Measurements from ENCODE around the gene BCAR1.
"Not testable (repeated sequence)": the region's sequence is repeated elsewhere in the genome, so short reads cannot be mapped to it uniquely, and the experiment has no call there.

The BCAR1 gene

GRCh38 chr16:75248536-75249380, 2.7 kb downstream of the BCAR1 start:
- DNase-seq (ENCODE audit: low read depth in 1 of 2, low spot score in 1 of 2), result no peak
- no peak for TF ChIP-seq JUND (IDR thresholded peaks at IDR 0.05; ENCODE audit: low read depth)
- in situ Hi-C loops (cut with HindIII; ENCODE audit: low pct_unique_long_range_greater_than_20kb, low sequenced_read_pairs), result no loop called here

GRCh38 chr16:75248142-75248535, 3.3 kb downstream of the BCAR1 start:
- in situ Hi-C loops (cut with HindIII; ENCODE audit: low pct_unique_long_range_greater_than_20kb, low sequenced_read_pairs), result no loop called here
- no peak for TF ChIP-seq JUND (IDR thresholded peaks at IDR 0.05; ENCODE audit: low read depth)
- no peak for DNase-seq (ENCODE audit: low read depth in 1 of 2, low spot score in 1 of 2)

GRCh38 chr16:75247249-75247648, 4.2 kb downstream of the BCAR1 start:
- no peak for TF ChIP-seq JUND (IDR thresholded peaks at IDR 0.05; ENCODE audit: low read depth)
- no peak for DNase-seq (ENCODE audit: low read depth in 1 of 2, low spot score in 1 of 2)
- in situ Hi-C loops (cut with HindIII; ENCODE audit: low pct_unique_long_range_greater_than_20kb, low sequenced_read_pairs), result no loop called here

- DNase-seq (ENCODE audit: low read depth in 1 of 2, low spot score in 1 of 2), result no peak
- in situ Hi-C loops (cut with HindIII; ENCODE audit: low pct_unique_long_range_greater_than_20kb, low sequenced_read_pairs), result no loop called here
- no peak for TF ChIP-seq JUND (IDR thresholded peaks at IDR 0.05; ENCODE audit: low read depth)
These were observed 4.8 kb downstream of the BCAR1 start for GRCh38 chr16:75246504-75247205.

- no peak for TF ChIP-seq JUND (IDR thresholded peaks at IDR 0.05; ENCODE audit: low read depth)
- DNase-seq (ENCODE audit: low read depth in 1 of 2, low spot score in 1 of 2), result no peak
- in situ Hi-C loops (cut with HindIII; ENCODE audit: low pct_unique_long_range_greater_than_20kb, low sequenced_read_pairs), result no loop called here
These were observed 6.3 kb downstream of the BCAR1 start for GRCh38 chr16:75244844-75245758.

GRCh38 chr16:75244225-75244809, 7.1 kb downstream of the BCAR1 start:
- in situ Hi-C loops (cut with HindIII; ENCODE audit: low pct_unique_long_range_greater_than_20kb, low sequenced_read_pairs), result no loop called here
- TF ChIP-seq JUND (IDR thresholded peaks at IDR 0.05; ENCODE audit: low read depth), result no peak
- no peak for DNase-seq (ENCODE audit: low read depth in 1 of 2, low spot score in 1 of 2)

GRCh38 chr16:75243667-75244224, 7.7 kb downstream of the BCAR1 start:
- TF ChIP-seq JUND (IDR thresholded peaks at IDR 0.05; ENCODE audit: low read depth), result no peak
- DNase-seq (ENCODE audit: low read depth in 1 of 2, low spot score in 1 of 2), result no peak
- in situ Hi-C loops (cut with HindIII; ENCODE audit: low pct_unique_long_range_greater_than_20kb, low sequenced_read_pairs), result no loop called here

- DNase-seq (ENCODE audit: low read depth in 1 of 2, low spot score in 1 of 2); in situ Hi-C loops (cut with HindIII; ENCODE audit: low pct_unique_long_range_greater_than_20kb, low sequenced_read_pairs): not testable (repeated sequence)
These were observed 8.9 kb downstream of the BCAR1 start for GRCh38 chr16:75242436-75243078.

GRCh38 chr16:75241955-75242354, 9.5 kb downstream of the BCAR1 start:
- DNase-seq (ENCODE audit: low read depth in 1 of 2, low spot score in 1 of 2), result no peak
- in situ Hi-C loops (cut with HindIII; ENCODE audit: low pct_unique_long_range_greater_than_20kb, low sequenced_read_pairs), result no loop called here
- no peak for TF ChIP-seq JUND (IDR thresholded peaks at IDR 0.05; ENCODE audit: low read depth)

- no peak for DNase-seq (ENCODE audit: low read depth in 1 of 2, low spot score in 1 of 2)
- no peak for TF ChIP-seq JUND (IDR thresholded peaks at IDR 0.05; ENCODE audit: low read depth)
- in situ Hi-C loops (cut with HindIII; ENCODE audit: low pct_unique_long_range_greater_than_20kb, low sequenced_read_pairs), result no loop called here
These were observed 10.0 kb downstream of the BCAR1 start for GRCh38 chr16:75241412-75241811.

- DNase-seq (ENCODE audit: low read depth in 1 of 2, low spot score in 1 of 2); in situ Hi-C loops (cut with HindIII; ENCODE audit: low pct_unique_long_range_greater_than_20kb, low sequenced_read_pairs): not testable (repeated sequence)
These were observed 10.8 kb downstream of the BCAR1 start for GRCh38 chr16:75240633-75241032.

All from T47D (cell line).